ENCODE measurements around the gene PHKG2. TPM values are rescaled to one million over a fixed set of nuclear protein-coding genes. Genes with fewer than 3 reads are reported as not detected.

Gene PHKG2
- total RNA-seq, 2 experiments from 2014 or later, result 31.1 to 32.0 TPM

DNA sequence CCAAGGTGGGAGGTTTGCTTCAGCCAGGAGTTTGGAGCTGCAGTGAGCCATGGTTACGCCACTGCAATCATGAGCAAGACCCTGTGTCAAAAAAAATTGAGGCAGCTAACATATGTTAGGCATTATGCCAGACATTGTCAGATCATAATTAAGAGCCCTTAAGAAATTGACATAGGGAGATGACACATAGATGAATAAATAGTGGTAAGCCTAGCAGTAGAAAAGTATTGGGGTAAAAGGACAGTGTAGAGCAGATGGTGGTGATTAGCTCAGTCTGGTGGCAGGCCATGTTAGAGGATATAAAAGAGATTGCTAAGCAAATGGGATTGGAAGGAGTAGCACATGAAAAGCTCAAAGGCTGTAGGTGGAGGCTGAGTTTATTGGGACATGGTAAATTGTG, 26.6 kb upstream of the PHKG2 start:
- Mint-ChIP-seq H3K27me3 (no peaks in the 10 kb centered on the region), H3K9me3 (no peaks in the 10 kb centered on the region), H3K4me1 (peaks cover 10% of the 10 kb centered on the region), H3K4me3 (no peak overlapping the region), H3K27ac (no peak overlapping the region), H3K36me3 (peaks cover 59% of the 10 kb centered on the region)
- DNase-seq, result no peak

GRCh38 chr16:30722443-30722842, 25.8 kb upstream of the PHKG2 start:
- H3K9me3 Mint-ChIP-seq, result no peaks in the 10 kb centered on the region
- H3K4me3 Mint-ChIP-seq, result no peak overlapping the region
- no peak for DNase-seq
- peaks cover 55% of the 10 kb centered on the region for H3K36me3 Mint-ChIP-seq
- peaks cover 5% of the 10 kb centered on the region for H3K4me1 Mint-ChIP-seq
- H3K27me3 Mint-ChIP-seq, result no peaks in the 10 kb centered on the region
- no peak overlapping the region for H3K27ac Mint-ChIP-seq

GRCh38 chr16:30722916-30723315, 25.3 kb upstream of the PHKG2 start:
- no peak for DNase-seq
- Mint-ChIP-seq H3K36me3 (peaks cover 56% of the 10 kb centered on the region), H3K4me1 (peaks cover 5% of the 10 kb centered on the region), H3K27ac (no peak overlapping the region), H3K27me3 (no peaks in the 10 kb centered on the region), H3K9me3 (no peaks in the 10 kb centered on the region), H3K4me3 (no peak overlapping the region)

GRCh38 chr16:30723725-30724355, 24.4 kb upstream of the PHKG2 start:
- Mint-ChIP-seq H3K36me3 (peaks cover 57% of the 10 kb centered on the region), H3K27me3 (no peaks in the 10 kb centered on the region), H3K9me3 (no peaks in the 10 kb centered on the region), H3K27ac (peak overlapping the region; percentile 50), H3K4me1 (peaks cover 5% of the 10 kb centered on the region), H3K4me3 (no peak overlapping the region)
- DNase-seq, result no peak

GRCh38 chr16:30724641-30725417, 23.4 kb upstream of the PHKG2 start:
- no peaks in the 10 kb centered on the region for H3K9me3 Mint-ChIP-seq
- H3K27ac Mint-ChIP-seq, result peak overlapping the region; percentile 27
- H3K27me3 Mint-ChIP-seq, result no peaks in the 10 kb centered on the region
- H3K4me3 Mint-ChIP-seq, result no peak overlapping the region
- DNase-seq, result no peak
- H3K4me1 Mint-ChIP-seq, result peaks cover 5% of the 10 kb centered on the region
- peaks cover 56% of the 10 kb centered on the region for H3K36me3 Mint-ChIP-seq

DNA sequence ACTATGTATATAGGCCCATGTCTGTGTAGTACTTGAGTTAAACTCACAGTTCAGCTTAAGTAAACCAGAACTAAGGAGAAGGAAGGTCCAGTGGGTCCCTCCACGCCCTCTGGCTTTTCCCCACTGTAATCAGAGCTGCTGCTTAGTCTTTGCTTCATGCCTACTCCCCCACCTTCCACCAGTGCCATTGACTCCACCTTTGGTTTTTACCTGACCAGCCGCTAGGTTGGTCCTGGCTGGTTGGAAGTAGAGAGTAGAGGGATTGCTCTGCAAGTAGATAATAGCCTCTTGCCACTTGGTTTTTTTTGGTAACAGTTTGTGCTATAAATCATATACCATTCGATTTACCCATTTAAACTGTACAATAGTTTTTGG, 22.8 kb upstream of the PHKG2 start:
- Mint-ChIP-seq H3K9me3 (no peaks in the 10 kb centered on the region), H3K27me3 (no peaks in the 10 kb centered on the region), H3K27ac (no peak overlapping the region), H3K4me3 (no peak overlapping the region), H3K4me1 (peaks cover 5% of the 10 kb centered on the region), H3K36me3 (peaks cover 53% of the 10 kb centered on the region)
- no peak for DNase-seq

DNA sequence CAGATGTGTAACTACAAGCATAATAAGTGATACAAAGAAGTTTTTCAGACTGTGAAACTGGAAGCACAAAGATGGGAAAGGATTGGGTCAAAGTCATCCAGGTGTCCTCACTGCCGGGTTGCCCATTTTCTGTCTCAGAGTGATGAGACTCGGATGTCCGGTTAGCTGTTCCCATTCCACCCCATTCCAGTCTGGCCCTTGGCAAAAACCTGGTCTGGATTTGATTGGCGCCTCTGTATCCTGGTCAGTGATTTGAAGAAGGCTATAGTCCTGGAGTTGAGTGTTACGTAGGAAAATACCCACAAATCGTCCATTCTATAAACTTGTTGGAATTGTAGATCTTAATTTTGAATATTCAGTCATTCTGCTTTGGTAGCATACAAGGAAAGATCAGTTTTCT, 19.9 kb upstream of the PHKG2 start:
- Mint-ChIP-seq H3K9me3 (no peaks in the 10 kb centered on the region), H3K27ac (no peak overlapping the region), H3K4me1 (peaks cover 7% of the 10 kb centered on the region), H3K4me3 (no peak overlapping the region), H3K27me3 (no peaks in the 10 kb centered on the region), H3K36me3 (peaks cover 37% of the 10 kb centered on the region)
- DNase-seq, result no peak

DNA sequence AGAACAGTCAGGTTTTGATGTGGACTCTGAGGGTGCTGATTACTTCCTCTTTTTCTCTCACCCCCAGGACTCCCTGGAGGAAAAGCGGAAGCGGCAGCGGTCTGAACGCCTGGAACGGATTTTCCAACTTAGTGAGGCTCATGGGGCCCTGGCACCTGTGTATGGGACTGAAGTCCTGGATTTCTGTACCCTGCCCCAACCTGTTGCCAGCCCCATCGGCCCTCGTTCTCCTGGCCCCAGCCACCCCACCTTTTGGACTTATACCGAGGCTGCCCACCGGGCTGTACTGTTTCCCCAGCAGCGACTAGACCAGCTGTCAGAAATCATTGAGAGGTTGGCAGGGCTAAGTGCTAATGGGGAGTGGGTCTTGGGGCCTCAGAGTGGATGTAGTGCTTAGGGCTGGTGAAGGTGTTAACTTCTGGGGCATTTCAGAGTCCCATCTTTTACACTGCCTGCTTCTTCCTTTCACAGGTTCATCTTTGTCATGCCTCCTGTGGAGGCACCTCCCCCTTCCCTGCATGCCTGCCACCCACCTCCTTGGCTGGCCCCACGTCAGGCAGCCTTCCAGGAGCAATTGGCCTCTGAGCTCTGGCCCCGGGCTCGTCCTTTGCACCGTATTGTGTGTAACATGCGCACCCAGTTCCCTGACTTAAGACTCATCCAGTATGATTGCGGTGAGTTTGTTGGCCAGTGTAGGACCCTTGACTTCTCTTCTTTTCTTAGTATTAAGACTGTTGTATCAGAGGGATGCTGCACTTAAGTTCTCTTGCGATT, 19.1 kb upstream of the PHKG2 start:
- Mint-ChIP-seq H3K4me1 (peaks cover 7% of the 10 kb centered on the region), H3K27me3 (no peaks in the 10 kb centered on the region), H3K9me3 (no peaks in the 10 kb centered on the region), H3K27ac (no peak overlapping the region), H3K4me3 (no peak overlapping the region), H3K36me3 (peaks cover 29% of the 10 kb centered on the region)
- DNase-seq, result no peak

DNA sequence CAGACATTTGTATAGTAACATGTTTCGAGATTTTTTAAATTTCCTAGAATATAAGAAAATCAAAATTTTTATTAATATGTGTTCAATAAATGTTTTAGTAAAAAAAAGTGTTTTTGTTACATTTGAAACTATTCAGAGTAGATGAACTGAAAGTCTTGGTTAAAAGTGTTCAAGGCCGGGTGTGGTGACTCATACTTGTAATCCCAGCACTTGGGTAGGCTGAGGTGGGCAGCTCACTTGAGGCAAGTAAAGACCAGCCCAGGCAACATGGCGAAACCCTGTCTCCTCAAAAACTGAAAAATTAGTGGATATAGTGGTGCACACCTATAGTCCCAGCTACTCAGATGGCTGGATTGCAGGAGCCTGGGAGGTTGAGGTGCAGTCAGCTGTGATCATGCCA, 16.8 kb upstream of the PHKG2 start:
- Mint-ChIP-seq H3K4me3 (no peak overlapping the region), H3K9me3 (no peaks in the 10 kb centered on the region), H3K36me3 (peaks cover 24% of the 10 kb centered on the region), H3K27ac (no peak overlapping the region), H3K27me3 (no peaks in the 10 kb centered on the region), H3K4me1 (peaks cover 4% of the 10 kb centered on the region)
- no peak for DNase-seq

- H3K27me3 Mint-ChIP-seq, result no peaks in the 10 kb centered on the region
- peaks cover 37% of the 10 kb centered on the region for H3K36me3 Mint-ChIP-seq
- H3K4me3 Mint-ChIP-seq, result no peak overlapping the region
- no peak for DNase-seq
- H3K4me1 Mint-ChIP-seq, result peaks cover 12% of the 10 kb centered on the region
- no peaks in the 10 kb centered on the region for H3K9me3 Mint-ChIP-seq
- H3K27ac Mint-ChIP-seq, result peak overlapping the region; percentile 23
Observed at GRCh38 chr16:30736995-30737793, 11.0 kb upstream of the PHKG2 start.

DNA sequence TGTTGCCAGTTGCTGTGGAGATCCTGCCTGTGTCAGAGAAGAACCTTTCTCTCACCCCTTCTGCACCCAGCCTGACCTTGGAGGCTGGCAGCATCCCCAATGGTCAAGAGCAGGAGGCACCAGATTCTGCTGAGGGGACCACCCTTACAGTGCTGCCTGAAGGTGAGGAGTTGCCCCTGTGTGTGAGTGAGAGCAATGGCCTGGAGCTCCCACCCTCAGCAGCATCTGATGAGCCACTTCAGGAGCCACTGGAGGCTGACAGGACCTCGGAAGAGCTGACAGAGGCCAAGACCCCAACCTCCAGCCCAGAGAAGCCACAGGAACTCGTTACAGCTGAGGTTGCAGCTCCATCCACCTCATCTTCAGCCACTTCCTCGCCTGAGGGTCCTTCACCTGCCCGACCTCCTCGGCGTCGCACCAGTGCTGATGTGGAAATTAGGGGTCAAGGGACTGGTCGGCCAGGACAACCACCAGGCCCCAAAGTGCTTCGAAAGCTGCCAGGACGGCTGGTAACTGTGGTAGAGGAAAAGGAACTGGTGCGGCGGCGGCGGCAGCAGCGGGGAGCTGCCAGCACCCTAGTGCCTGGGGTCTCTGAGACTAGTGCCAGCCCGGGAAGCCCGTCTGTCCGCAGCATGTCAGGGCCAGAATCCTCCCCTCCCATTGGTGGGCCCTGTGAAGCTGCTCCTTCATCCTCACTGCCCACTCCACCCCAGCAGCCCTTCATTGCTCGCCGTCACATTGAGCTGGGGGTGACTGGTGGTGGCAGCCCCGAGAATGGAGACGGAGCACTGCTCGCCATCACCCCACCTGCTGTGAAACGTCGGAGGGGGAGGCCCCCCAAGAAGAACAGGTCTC, 10.2 kb upstream of the PHKG2 start:
- H3K27me3 Mint-ChIP-seq, result no peaks in the 10 kb centered on the region
- H3K9me3 Mint-ChIP-seq, result no peaks in the 10 kb centered on the region
- peaks cover 12% of the 10 kb centered on the region for H3K4me1 Mint-ChIP-seq
- H3K27ac Mint-ChIP-seq, result no peak overlapping the region
- no peak for DNase-seq
- H3K4me3 Mint-ChIP-seq, result no peak overlapping the region
- H3K36me3 Mint-ChIP-seq, result peaks cover 33% of the 10 kb centered on the region

DNA sequence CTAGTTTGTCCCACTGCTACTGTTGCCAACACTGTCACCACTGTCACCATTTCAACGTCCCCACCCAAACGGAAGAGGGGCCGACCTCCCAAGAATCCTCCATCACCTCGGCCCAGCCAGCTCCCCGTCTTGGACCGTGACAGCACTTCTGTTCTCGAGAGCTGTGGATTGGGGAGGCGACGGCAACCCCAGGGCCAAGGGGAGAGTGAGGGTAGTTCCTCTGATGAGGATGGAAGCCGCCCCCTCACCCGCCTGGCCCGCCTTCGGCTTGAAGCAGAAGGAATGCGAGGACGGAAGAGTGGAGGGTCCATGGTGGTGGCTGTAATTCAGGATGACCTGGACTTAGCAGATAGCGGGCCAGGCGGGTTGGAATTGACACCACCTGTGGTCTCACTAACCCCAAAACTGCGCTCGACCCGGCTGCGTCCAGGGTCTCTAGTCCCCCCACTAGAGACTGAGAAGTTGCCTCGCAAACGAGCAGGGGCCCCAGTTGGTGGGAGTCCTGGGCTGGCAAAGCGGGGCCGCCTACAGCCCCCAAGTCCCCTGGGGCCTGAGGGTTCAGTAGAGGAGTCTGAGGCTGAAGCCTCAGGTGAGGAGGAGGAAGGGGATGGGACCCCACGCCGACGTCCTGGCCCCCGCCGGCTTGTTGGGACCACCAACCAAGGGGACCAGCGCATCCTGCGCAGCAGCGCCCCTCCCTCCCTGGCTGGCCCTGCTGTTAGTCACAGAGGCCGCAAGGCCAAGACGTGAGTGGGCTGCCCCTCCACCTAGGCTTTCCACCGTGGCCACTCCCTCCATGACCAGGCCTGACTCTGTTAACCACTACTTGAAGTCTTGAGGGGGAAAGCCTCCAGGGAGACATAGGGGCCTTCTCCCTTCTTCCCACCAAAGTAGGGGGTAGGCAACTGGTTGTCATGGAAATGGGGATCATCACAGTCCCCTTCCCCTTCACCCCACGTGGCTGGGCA, 9.0 kb upstream of the PHKG2 start:
- Mint-ChIP-seq H3K36me3 (peaks cover 32% of the 10 kb centered on the region), H3K27me3 (no peaks in the 10 kb centered on the region), H3K4me1 (peaks cover 12% of the 10 kb centered on the region), H3K27ac (peak overlapping the region; percentile 27), H3K9me3 (no peaks in the 10 kb centered on the region), H3K4me3 (no peak overlapping the region)
- DNase-seq, result no peak

All from activated naive CD8-positive, alpha-beta T cell treated with anti-CD3 and anti-CD28 coated beads for 36 hours (primary cell).